H9 (cell line): Measurements from ENCODE around the gene ABCG1. TPM values are rescaled to one million over a fixed set of nuclear protein-coding genes. Genes with fewer than 3 reads are reported as not detected.

Experiments
- DNase-seq: peaks from one replicate; pipeline ENCODE4 v3.0.0-alpha.2; 2017
- H2AFZ ChIP-seq: one replicate; pipeline ENCODE4 v1.6.1; 2013; ENCODE audit warnings: mild to moderate bottlenecking, low read length, control low read depth, moderate library complexity
- H2AK5ac ChIP-seq: 2 replicates; pipeline ENCODE4 v1.6.1; 2013; ENCODE audit warnings: low read length, control low read depth, mixed read lengths; ENCODE audit not compliant: insufficient read length
- H2BK120ac ChIP-seq: one replicate; pipeline ENCODE4 v1.6.1; 2013; ENCODE audit warnings: low read depth, mild to moderate bottlenecking, low read length, control low read depth, inconsistent platforms; ENCODE audit not compliant: poor library complexity, severe bottlenecking
- H2BK12ac ChIP-seq: 2 replicates; pipeline ENCODE4 v1.6.1; 2013; ENCODE audit warnings: low read length, control low read depth, mixed read lengths, low read depth; ENCODE audit not compliant: insufficient read length
- H2BK15ac ChIP-seq: 2 replicates; pipeline ENCODE4 v1.6.1; 2013; ENCODE audit warnings: low read depth, low read length, control low read depth
- H2BK20ac ChIP-seq: one replicate; pipeline ENCODE4 v1.6.1; 2013; ENCODE audit warnings: low read depth, mild to moderate bottlenecking, low read length, control low read depth, inconsistent platforms; ENCODE audit not compliant: poor library complexity, severe bottlenecking
- H2BK5ac ChIP-seq: 2 replicates; pipeline ENCODE4 v1.6.1; 2013; ENCODE audit warnings: low read length, control low read depth, mixed read lengths; ENCODE audit not compliant: insufficient read length
- H3K14ac ChIP-seq: 2 replicates; pipeline ENCODE4 v1.6.1; 2013; ENCODE audit warnings: low read length, control low read depth; ENCODE audit not compliant: insufficient read depth
- H3K18ac ChIP-seq: 2 replicates; pipeline ENCODE4 v1.6.1; 2013; ENCODE audit warnings: low read depth, mild to moderate bottlenecking, mixed read lengths, low read length, control low read depth; ENCODE audit not compliant: insufficient read length
- H3K23ac ChIP-seq: 2 replicates; pipeline ENCODE4 v1.6.1; 2013; ENCODE audit warnings: low read length, control low read depth, mixed read lengths, low read depth; ENCODE audit not compliant: insufficient read length
- H3K23me2 ChIP-seq: 2 replicates; pipeline ENCODE4 v1.6.1; 2013; ENCODE audit warnings: low read depth, mild to moderate bottlenecking, mixed read lengths, low read length, control low read depth; ENCODE audit not compliant: insufficient read length, poor library complexity, severe bottlenecking
- H3K27ac ChIP-seq: 2 replicates; pipeline ENCODE4 v1.5.1; 2013; ENCODE audit warnings: low read length, control low read depth, mixed read lengths, low read depth; ENCODE audit not compliant: insufficient read length
- H3K27me3 ChIP-seq: 2 replicates; pipeline ENCODE4 v1.6.1; 2013; ENCODE audit warnings: low read length, control low read depth, inconsistent platforms; ENCODE audit not compliant: insufficient read depth
- H3K4ac ChIP-seq: 2 replicates; pipeline ENCODE4 v1.6.1; 2013; ENCODE audit warnings: low read depth, mild to moderate bottlenecking, control low read depth, inconsistent platforms, low read length, moderate library complexity
- H3K4me1 ChIP-seq: 2 replicates; pipeline ENCODE4 v1.6.1; 2013; ENCODE audit warnings: low read length, control low read depth, inconsistent platforms; ENCODE audit not compliant: insufficient read depth
- H3K4me2 ChIP-seq: 2 replicates; pipeline ENCODE4 v1.6.1; 2013; ENCODE audit warnings: low read length, control low read depth, mixed read lengths; ENCODE audit not compliant: insufficient read length, insufficient read depth
- H3K56ac ChIP-seq: 2 replicates; pipeline ENCODE4 v1.6.1; 2013; ENCODE audit warnings: low read depth, mild to moderate bottlenecking, mixed read lengths, low read length, control low read depth; ENCODE audit not compliant: insufficient read length
- H3K79me1 ChIP-seq: 2 replicates; pipeline ENCODE4 v1.6.1; 2013; ENCODE audit warnings: low read depth, mild to moderate bottlenecking, moderate library complexity, low read length, control low read depth, inconsistent platforms; ENCODE audit not compliant: insufficient read depth, poor library complexity, severe bottlenecking
- H3K79me2 ChIP-seq: 2 replicates; pipeline ENCODE4 v1.6.1; 2013; ENCODE audit warnings: low read length, control low read depth, inconsistent platforms; ENCODE audit not compliant: insufficient read depth
- H3K9ac ChIP-seq: 2 replicates; pipeline ENCODE4 v1.6.1; 2013; ENCODE audit warnings: low read length, control low read depth, mixed read lengths; ENCODE audit not compliant: insufficient read length; ENCODE audit errors: extremely low read depth
- H3K9me3 ChIP-seq: one replicate; pipeline ENCODE4 v1.6.1; 2013; ENCODE audit warnings: low read depth, low read length, inconsistent platforms; ENCODE audit not compliant: control insufficient read depth
- H3T11ph ChIP-seq: one replicate; pipeline ENCODE4 v1.6.1; 2013; ENCODE audit warnings: mild to moderate bottlenecking, low read length, control low read depth, inconsistent platforms
- H4K20me1 ChIP-seq: one replicate; pipeline ENCODE4 v1.6.1; 2013; ENCODE audit not compliant: control insufficient read depth, insufficient read length, insufficient read depth
- H4K5ac ChIP-seq: 2 replicates; pipeline ENCODE4 v1.6.1; 2013; ENCODE audit warnings: low read depth, mild to moderate bottlenecking, mixed read lengths, low read length, control low read depth; ENCODE audit not compliant: insufficient read length
- H4K8ac ChIP-seq: replicated peaks from 2 replicates; pipeline ENCODE4 v1.6.1; 2013; ENCODE audit warnings: low read length, control low read depth, mixed read lengths, low read depth; ENCODE audit not compliant: insufficient read length
- H4K91ac ChIP-seq: 2 replicates; pipeline ENCODE4 v1.6.1; 2013; ENCODE audit warnings: low read depth, mild to moderate bottlenecking, moderate library complexity, mixed read lengths, low read length, control low read depth; ENCODE audit not compliant: insufficient read length
- H3K27ac Mint-ChIP-seq, 3 experiments: 2 replicates in 2 of 3; 3 replicates in 1 of 3; pipeline ENCODE4 v1.8.0; 2020 to 2021; ENCODE audit warnings: mixed read lengths in 3 of 3, mild to moderate bottlenecking in 1 of 3, moderate library complexity in 1 of 3
- H3K27me3 Mint-ChIP-seq: 2 replicates; pipeline ENCODE4 v1.8.0; 2021; ENCODE audit warnings: low read depth, mild to moderate bottlenecking, moderate library complexity, mixed read lengths
- H3K36me3 Mint-ChIP-seq, 3 experiments: 2 replicates in 2 of 3; 3 replicates in 1 of 3; pipeline ENCODE4 v1.8.0; 2020 to 2021; ENCODE audit warnings: low read depth in 3 of 3, mixed read lengths in 3 of 3; ENCODE audit not compliant: insufficient read depth in 1 of 3
- H3K4me1 Mint-ChIP-seq, 2 experiments: 2 replicates each; pipeline ENCODE4 v1.8.0; 2020; ENCODE audit warnings: mixed read lengths in 2 of 2
- H3K4me3 Mint-ChIP-seq, 2 experiments: 2 replicates in 1 of 2; 3 replicates in 1 of 2; pipeline ENCODE4 v1.8.0; 2020 to 2021; ENCODE audit warnings: mild to moderate bottlenecking in 2 of 2, mixed read lengths in 2 of 2, moderate library complexity in 1 of 2
- H3K9me3 Mint-ChIP-seq, 2 experiments: 2 replicates in 1 of 2; 3 replicates in 1 of 2; pipeline ENCODE4 v1.8.0; 2020; ENCODE audit warnings: mild to moderate bottlenecking in 2 of 2, mixed read lengths in 2 of 2, moderate library complexity in 1 of 2
- CTCF ChIP-seq: fragments of 200-600 bp; sonication (generic); conservative IDR thresholded peaks from 3 replicates; pipeline ENCODE4 v1.8.0; 2021; ENCODE audit warnings: antibody characterized with exemption, mild to moderate bottlenecking
- WGBS: extraction: QIAGEN DNeasy Blood & Tissue Kit; methylation state at CpG from one replicate; pipeline ENCODE4 v1.1.7; 2013; ENCODE audit warnings: missing lambda C conversion rate, low lambda C conversion rate, mixed read lengths; ENCODE audit not compliant: insufficient read length; ENCODE audit errors: extremely low coverage; 5-methylcytosine and 5-hydroxymethylcytosine counted together
- total RNA-seq: library from RNA; stranded (reverse); gene quantifications from 2 replicates; pipeline ENCODE4 v1.2.1, GENCODE V29; 2021

Gene ABCG1
- total RNA-seq, 1 experiment from 2014 or later: 0.83 TPM

GRCh38 chr21:42311816-42312625, 93.1 kb downstream of the ABCG1 start:
- H2BK120ac ChIP-seq: no peak overlapping the region
- no peak overlapping the region for H3T11ph ChIP-seq
- H2BK12ac ChIP-seq: no peak overlapping the region
- Mint-ChIP-seq H3K27ac (no peak overlapping the region; a peak in 2 of 7 replicates), H3K27me3 (peaks cover 7% of the 10 kb centered on the region), H3K4me3 (no peak overlapping the region; a peak in 1 of 5 replicates), H3K4me1 (peaks cover 44 to 46% of the 10 kb centered on the region in 2 experiments), H3K36me3 (no peaks in the 10 kb centered on the region), H3K9me3 (no peaks in the 10 kb centered on the region; a peak in 1 of 5 replicates)
- no peaks in the 10 kb centered on the region for H4K20me1 ChIP-seq
- no peak overlapping the region for H2BK5ac ChIP-seq
- H3K4me1 ChIP-seq: peaks cover 8% of the 10 kb centered on the region; the same call in 1 of the 2 replicates
- no peaks in the 10 kb centered on the region for H3K9me3 ChIP-seq
- H3K23ac ChIP-seq: no peak overlapping the region
- no peak overlapping the region for H2BK20ac ChIP-seq
- no peak overlapping the region for H3K4ac ChIP-seq
- H3K18ac ChIP-seq: no peak overlapping the region
- no peak overlapping the region for H4K5ac ChIP-seq
- no peaks in the 10 kb centered on the region for H3K23me2 ChIP-seq
- H4K91ac ChIP-seq: no peak overlapping the region
- DNase-seq: no peak
- H3K27me3 ChIP-seq: no peaks in the 10 kb centered on the region
- TF ChIP-seq CTCF: no peak
- no peak overlapping the region for H3K4me2 ChIP-seq
- no CpG with 5 or more reads among the region's 21 CpGs for WGBS
- no peak overlapping the region for H3K56ac ChIP-seq
- H3K14ac ChIP-seq: no peak overlapping the region
- H2AFZ ChIP-seq: no peak overlapping the region
- no peaks in the 10 kb centered on the region for H3K79me1 ChIP-seq
- no peaks in the 10 kb centered on the region for H3K79me2 ChIP-seq
- no peak overlapping the region for H2AK5ac ChIP-seq
- no peak overlapping the region for H4K8ac ChIP-seq
- no peak overlapping the region for H2BK15ac ChIP-seq
- H3K9ac ChIP-seq: no peak overlapping the region
- H3K27ac ChIP-seq: no peak overlapping the region
